Neural progenitor cell (in vitro differentiated cells): Measurements from ENCODE around the gene MCCC1. TPM values are rescaled to one million over a fixed set of nuclear protein-coding genes. Genes with fewer than 3 reads are reported as not detected.

Experiments used
- DNase-seq: peaks from one replicate; pipeline ENCODE4 v3.0.0-alpha.2; 2016; ENCODE audit warnings: low spot score
- H2AFZ ChIP-seq: fragments of 200-600 bp; sonication (generic); replicated peaks from 2 replicates; pipeline ENCODE4 v1.6.1; 2016; ENCODE audit warnings: antibody characterized with exemption
- H3F3A ChIP-seq: fragments of 200-600 bp; sonication (generic); 2 replicates; pipeline ENCODE4 v1.6.1; 2016; ENCODE audit warnings: antibody characterized with exemption, low read depth
- H3K27ac ChIP-seq: fragments of 200-600 bp; sonication (generic); 2 replicates; pipeline ENCODE4 v1.5.1; 2016; ENCODE audit warnings: mild to moderate bottlenecking
- H3K27me3 ChIP-seq: fragments of 200-600 bp; sonication (generic); 2 replicates; pipeline ENCODE4 v1.6.1; 2016; ENCODE audit warnings: mild to moderate bottlenecking, moderate library complexity
- H3K36me3 ChIP-seq: fragments of 200-600 bp; sonication (generic); 2 replicates; pipeline ENCODE4 v1.5.1; 2016
- H3K4me1 ChIP-seq: fragments of 200-600 bp; sonication (generic); 2 replicates; pipeline ENCODE4 v1.6.1; 2016; ENCODE audit warnings: mixed run types
- H3K4me2 ChIP-seq: fragments of 200-600 bp; sonication (generic); 2 replicates; pipeline ENCODE4 v1.6.1; 2016
- H3K4me3 ChIP-seq: fragments of 200-600 bp; sonication (generic); 2 replicates; pipeline ENCODE4 v1.5.1; 2016
- H3K79me2 ChIP-seq: fragments of 200-600 bp; sonication (generic); 2 replicates; pipeline ENCODE4 v1.6.1; 2016; ENCODE audit warnings: low read depth
- H3K9ac ChIP-seq: fragments of 200-600 bp; sonication (generic); 2 replicates; pipeline ENCODE4 v1.6.1; 2016
- H3K9me3 ChIP-seq: fragments of 200-600 bp; sonication (generic); 2 replicates; pipeline ENCODE4 v1.5.1; 2016; ENCODE audit warnings: low read depth
- H4K20me1 ChIP-seq: fragments of 200-600 bp; sonication (generic); 2 replicates; pipeline ENCODE4 v1.6.1; 2016; ENCODE audit warnings: low read depth
- H3K27ac Mint-ChIP-seq: 3 replicates; pipeline ENCODE4 v1.8.0; 2021; ENCODE audit warnings: mixed read lengths
- H3K27me3 Mint-ChIP-seq: 2 replicates; pipeline ENCODE4 v1.8.0; 2022; ENCODE audit warnings: low read depth, mild to moderate bottlenecking, inconsistent platforms, moderate library complexity, mixed read lengths; ENCODE audit not compliant: insufficient read depth
- H3K36me3 Mint-ChIP-seq: 3 replicates; pipeline ENCODE4 v1.8.0; 2021; ENCODE audit warnings: mixed read lengths
- H3K4me1 Mint-ChIP-seq: 3 replicates; pipeline ENCODE4 v1.8.0; 2021; ENCODE audit warnings: mixed read lengths
- H3K4me3 Mint-ChIP-seq: 3 replicates; pipeline ENCODE4 v1.8.0; 2021; ENCODE audit warnings: mild to moderate bottlenecking, moderate library complexity, mixed read lengths
- H3K9me3 Mint-ChIP-seq: 3 replicates; pipeline ENCODE4 v1.8.0; 2020; ENCODE audit warnings: mixed read lengths
- EZH2 ChIP-seq: fragments of 200-600 bp; sonication (generic); IDR thresholded peaks from 2 replicates; pipeline ENCODE4 v1.6.1; 2017; ENCODE audit warnings: antibody characterized with exemption, mild to moderate bottlenecking, moderate library complexity
- EZH2phosphoT487 ChIP-seq: fragments of 200-600 bp; sonication (generic); IDR thresholded peaks from 2 replicates; pipeline ENCODE4 v1.6.1; 2017; ENCODE audit warnings: antibody characterized with exemption
- total RNA-seq: library from RNA; depleted of rRNA; stranded (reverse); fragments of >200 nt; gene quantifications from 2 replicates; pipeline ENCODE4 v1.2.3, GENCODE V29; 2015; ENCODE audit warnings: low replicate concordance
- TF ChIP-seq, protein P1 (sequence below): fragments of 200-600 bp; sonication (generic); IDR thresholded peaks from 2 replicates; pipeline ENCODE4 v1.5.1; 2017; ENCODE audit warnings: antibody characterized with exemption, mild to moderate bottlenecking

The MCCC1 gene
- total RNA-seq = 29.9 and 34.9 TPM in 2 replicates

DNA sequence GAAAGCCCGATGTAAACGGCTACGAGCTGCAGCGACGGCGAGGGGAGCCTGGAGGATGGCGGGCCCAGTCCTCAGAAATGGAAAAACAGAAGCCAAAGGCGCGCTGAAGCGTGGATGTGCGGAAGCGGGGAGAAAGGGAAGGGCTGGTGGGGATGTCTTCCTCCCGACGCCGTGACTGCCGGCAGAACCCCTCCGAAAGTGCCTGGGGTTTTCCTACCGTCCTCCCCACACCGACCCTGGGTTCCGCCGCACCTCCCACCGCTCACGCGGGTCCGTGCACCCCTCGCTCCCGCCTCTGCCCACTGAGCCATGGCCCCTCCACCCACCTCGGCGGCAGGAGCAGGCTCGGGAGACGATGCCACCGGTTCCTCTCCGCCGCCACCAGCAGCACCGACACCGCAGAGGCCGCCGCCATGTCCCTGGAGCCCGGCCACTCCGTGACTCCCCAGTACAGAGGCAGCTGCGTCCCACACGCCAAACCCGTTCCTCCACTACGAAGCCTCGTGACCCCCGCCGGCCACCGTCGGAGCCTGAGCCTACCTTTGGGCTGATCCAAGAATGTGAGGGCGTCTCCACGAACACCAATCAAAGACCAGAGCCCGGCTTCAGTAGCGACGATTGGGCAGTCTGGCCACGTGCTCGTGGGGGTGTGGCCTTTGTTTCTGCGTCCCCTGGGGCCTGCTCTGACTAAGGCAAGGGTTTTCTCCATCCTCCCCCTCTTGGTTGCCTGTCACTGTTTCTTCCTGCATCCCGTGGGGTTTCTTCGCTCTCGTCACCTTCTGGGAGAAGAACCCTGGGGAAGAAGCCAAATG is at the start of gene MCCC1:
Gene MCCC1 (minus strand): TSS at position 471 of the 812 bp plus-strand sequence. CDS start 56 bp downstream, at position 415.
- H3K27ac ChIP-seq = peak within 1 kb of the TSS; percentile 17
- peaks cover 27% of the 10 kb centered on the region for H3K4me1 Mint-ChIP-seq
- H3K36me3 Mint-ChIP-seq = no peaks in the 10 kb centered on the region
- H3K27me3 ChIP-seq = no peaks in the 10 kb centered on the region
- H3K9me3 Mint-ChIP-seq = no peaks in the 10 kb centered on the region
- H3K4me3 ChIP-seq = peak within 1 kb of the TSS; percentile 70
- H3K4me3 Mint-ChIP-seq = peak within 1 kb of the TSS; percentile 98
- TF ChIP-seq EZH2 = no peak
- TF ChIP-seq, protein P1, sequence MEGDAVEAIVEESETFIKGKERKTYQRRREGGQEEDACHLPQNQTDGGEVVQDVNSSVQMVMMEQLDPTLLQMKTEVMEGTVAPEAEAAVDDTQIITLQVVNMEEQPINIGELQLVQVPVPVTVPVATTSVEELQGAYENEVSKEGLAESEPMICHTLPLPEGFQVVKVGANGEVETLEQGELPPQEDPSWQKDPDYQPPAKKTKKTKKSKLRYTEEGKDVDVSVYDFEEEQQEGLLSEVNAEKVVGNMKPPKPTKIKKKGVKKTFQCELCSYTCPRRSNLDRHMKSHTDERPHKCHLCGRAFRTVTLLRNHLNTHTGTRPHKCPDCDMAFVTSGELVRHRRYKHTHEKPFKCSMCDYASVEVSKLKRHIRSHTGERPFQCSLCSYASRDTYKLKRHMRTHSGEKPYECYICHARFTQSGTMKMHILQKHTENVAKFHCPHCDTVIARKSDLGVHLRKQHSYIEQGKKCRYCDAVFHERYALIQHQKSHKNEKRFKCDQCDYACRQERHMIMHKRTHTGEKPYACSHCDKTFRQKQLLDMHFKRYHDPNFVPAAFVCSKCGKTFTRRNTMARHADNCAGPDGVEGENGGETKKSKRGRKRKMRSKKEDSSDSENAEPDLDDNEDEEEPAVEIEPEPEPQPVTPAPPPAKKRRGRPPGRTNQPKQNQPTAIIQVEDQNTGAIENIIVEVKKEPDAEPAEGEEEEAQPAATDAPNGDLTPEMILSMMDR = no peak
- TF ChIP-seq EZH2phosphoT487 = no peak
- H3F3A ChIP-seq = peaks cover 5% of the 10 kb centered on the region
- no peaks in the 10 kb centered on the region for H3K9me3 ChIP-seq
- H3K27me3 Mint-ChIP-seq = peaks cover 3% of the 10 kb centered on the region
- H3K4me2 ChIP-seq = peak within 1 kb of the TSS; percentile 80
- peak within 1 kb of the TSS; percentile 61 for H2AFZ ChIP-seq
- no peaks in the 10 kb centered on the region for H3K36me3 ChIP-seq
- H3K9ac ChIP-seq = peak within 1 kb of the TSS; percentile 50
- H3K4me1 ChIP-seq = peaks cover 12% of the 10 kb centered on the region
- H3K79me2 ChIP-seq = peaks cover 26% of the 10 kb centered on the region
- peaks cover 4% of the 10 kb centered on the region for H4K20me1 ChIP-seq
- DNase-seq = peak; percentile 98
- peak within 1 kb of the TSS; percentile 94 for H3K27ac Mint-ChIP-seq

DNA sequence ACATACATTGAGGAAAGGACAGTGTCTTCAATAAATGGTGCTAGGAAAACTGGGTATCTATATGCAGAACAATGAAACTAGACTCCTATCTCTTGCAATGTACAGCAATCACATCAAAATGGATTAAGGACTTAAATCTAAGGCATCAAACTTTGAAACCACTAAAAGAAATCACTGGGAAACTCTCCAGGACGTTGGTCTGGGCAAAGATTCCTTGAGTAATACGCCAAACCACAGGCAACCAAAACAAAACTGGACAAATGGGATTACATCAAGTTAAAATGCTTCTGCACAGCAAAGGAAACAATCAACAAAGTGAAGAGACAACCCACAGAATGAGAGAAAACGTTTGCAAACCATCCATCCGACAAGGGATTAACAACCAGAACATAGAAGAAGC is 48.8 kb upstream of the MCCC1 start:
- H3K4me2 ChIP-seq = no peak overlapping the region
- H3K27ac ChIP-seq = no peak overlapping the region
- no peak overlapping the region for H2AFZ ChIP-seq
- no peaks in the 10 kb centered on the region for H3K36me3 ChIP-seq
- H3K9me3 Mint-ChIP-seq = no peaks in the 10 kb centered on the region
- H4K20me1 ChIP-seq = no peaks in the 10 kb centered on the region
- H3K4me3 Mint-ChIP-seq = no peak overlapping the region
- no peaks in the 10 kb centered on the region for H3K9me3 ChIP-seq
- H3K27me3 Mint-ChIP-seq = peaks cover 2% of the 10 kb centered on the region
- no peaks in the 10 kb centered on the region for H3K36me3 Mint-ChIP-seq
- no peak for DNase-seq
- H3K9ac ChIP-seq = no peak overlapping the region
- no peaks in the 10 kb centered on the region for H3K79me2 ChIP-seq
- no peak overlapping the region for H3K4me3 ChIP-seq
- TF ChIP-seq EZH2phosphoT487 (no peak), EZH2 (no peak)
- TF ChIP-seq, protein P1 = no peak
- H3K4me1 ChIP-seq = no peaks in the 10 kb centered on the region
- H3K27ac Mint-ChIP-seq = no peak overlapping the region
- no peaks in the 10 kb centered on the region for H3F3A ChIP-seq
- no peaks in the 10 kb centered on the region for H3K27me3 ChIP-seq
- no peaks in the 10 kb centered on the region for H3K4me1 Mint-ChIP-seq

DNA sequence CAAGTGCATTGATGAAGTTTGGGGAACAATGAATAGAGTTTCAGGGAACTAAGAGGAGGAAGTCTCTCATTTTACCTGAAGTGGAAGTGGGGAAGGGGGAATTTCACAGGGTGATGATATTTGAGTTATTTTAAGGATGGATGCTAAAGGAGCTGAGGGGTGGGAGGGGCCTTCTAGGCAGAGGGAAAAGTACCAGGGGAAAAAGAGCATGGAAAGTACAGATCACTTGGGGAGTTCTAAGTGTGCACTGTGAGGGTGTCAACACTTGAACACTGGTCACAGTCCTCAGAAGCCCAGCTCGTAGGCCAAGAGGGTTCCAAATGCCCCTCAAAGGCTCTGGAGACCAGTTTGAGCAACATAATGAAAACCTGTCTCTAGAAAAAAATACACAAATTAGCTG is 45.1 kb upstream of the MCCC1 start:
- Histone ChIP-seq H4K20me1 (no peaks in the 10 kb centered on the region), H3K27ac (no peak overlapping the region), H3K79me2 (no peaks in the 10 kb centered on the region), H3K9me3 (no peaks in the 10 kb centered on the region), H3K27me3 (no peaks in the 10 kb centered on the region), H3K4me1 (no peaks in the 10 kb centered on the region), H3F3A (no peaks in the 10 kb centered on the region), H3K9ac (no peak overlapping the region), H3K4me2 (no peak overlapping the region), H3K36me3 (no peaks in the 10 kb centered on the region), H2AFZ (no peak overlapping the region), H3K4me3 (no peak overlapping the region)
- no peak for DNase-seq
- H3K4me1 Mint-ChIP-seq = no peaks in the 10 kb centered on the region
- no peaks in the 10 kb centered on the region for H3K9me3 Mint-ChIP-seq
- H3K27ac Mint-ChIP-seq = no peak overlapping the region
- H3K4me3 Mint-ChIP-seq = no peak overlapping the region
- TF ChIP-seq EZH2 (no peak), EZH2phosphoT487 (no peak)
- TF ChIP-seq, protein P1 = no peak
- H3K36me3 Mint-ChIP-seq = no peaks in the 10 kb centered on the region
- peaks cover 2% of the 10 kb centered on the region for H3K27me3 Mint-ChIP-seq
